ENCODE results near the gene C4orf51. TPM values are rescaled to one million over a fixed set of nuclear protein-coding genes. Genes with fewer than 3 reads are reported as not detected.

The C4orf51 gene
- polyA plus RNA-seq, 1 of the 3 experiments (the other 2 are of a cell fraction), result not detected

GRCh38 chr4:145694929-145695328 is 15.0 kb downstream of the C4orf51 start:
- Histone ChIP-seq H3K79me2 (ENCODE audit: insufficient read depth) (no peaks in the 10 kb centered on the region), H3K4me1 (ENCODE audit: control insufficient read depth in 1 of 2, insufficient read depth in 2 of 2, low read depth in 1 of 2, low read length in 1 of 2) (no peaks in the 10 kb centered on the region; a peak in 1 of 4 replicates), H3K4me3 (ENCODE audit: low read depth in 2 of 2, low read length in 1 of 2) (no peak overlapping the region), H3K9me3 (no peaks in the 10 kb centered on the region), H4K20me1 (ENCODE audit: insufficient read depth) (no peaks in the 10 kb centered on the region), H3K27ac (ENCODE audit: low read depth in 2 of 2, low read length in 1 of 2) (no peak overlapping the region), H3K4me2 (no peak overlapping the region), H3F3A (replicated peaks; ENCODE audit: insufficient read depth) (no peaks in the 10 kb centered on the region), H3K27me3 (ENCODE audit: insufficient read depth) (no peaks in the 10 kb centered on the region), H3K9ac (no peak overlapping the region), H2AFZ (ENCODE audit: low read depth) (no peak overlapping the region), H3K36me3 (replicated peaks in 1 of 2; ENCODE audit: control insufficient read depth in 1 of 2, insufficient read depth in 2 of 2, low read length in 1 of 2) (no peaks in the 10 kb centered on the region), H3K9me2 (no peaks in the 10 kb centered on the region)
- ChIA-PET CTCF (interaction anchor here (1.3 kb wide), 1 partner anchor 14 kb away, joined by 4 read pairs; no protein-coding TSS in a partner anchor), POLR2A (no interaction called here)
- 55% methylated on average over 2 of the region's 2 CpGs for WGBS (ENCODE audit: low lambda C conversion rate)
- no peak for DNase-seq
- no peak for TF ChIP-seq JUND (IDR thresholded peaks at IDR 0.05)
- no peak for TF ChIP-seq SIN3A (IDR thresholded peaks at IDR 0.05; ENCODE audit: borderline replicate concordance, low read depth, low read length)
- no peak for TF ChIP-seq TCF12 (IDR thresholded peaks at IDR 0.05)
- no peak for TF ChIP-seq USF2 (IDR thresholded peaks at IDR 0.05; ENCODE audit: borderline replicate concordance, low read depth, low read length)
- no peak for TF ChIP-seq CTCF (IDR thresholded peaks at IDR 0.05)
- TF ChIP-seq CHD2 (IDR thresholded peaks at IDR 0.05; ENCODE audit: low read length, partially characterized antibody), result no peak

GRCh38 chr4:145697332-145697731 is 17.4 kb downstream of the C4orf51 start:
- Histone ChIP-seq H2AFZ (ENCODE audit: low read depth) (no peak overlapping the region), H3K36me3 (replicated peaks in 1 of 2; ENCODE audit: control insufficient read depth in 1 of 2, insufficient read depth in 2 of 2, low read length in 1 of 2) (no peaks in the 10 kb centered on the region), H4K20me1 (ENCODE audit: insufficient read depth) (no peaks in the 10 kb centered on the region), H3K9me2 (no peaks in the 10 kb centered on the region), H3K27me3 (ENCODE audit: insufficient read depth) (no peaks in the 10 kb centered on the region), H3K27ac (ENCODE audit: low read depth in 2 of 2, low read length in 1 of 2) (no peak overlapping the region), H3F3A (replicated peaks; ENCODE audit: insufficient read depth) (no peaks in the 10 kb centered on the region), H3K79me2 (ENCODE audit: insufficient read depth) (no peaks in the 10 kb centered on the region), H3K9ac (no peak overlapping the region), H3K9me3 (no peaks in the 10 kb centered on the region), H3K4me3 (ENCODE audit: low read depth in 2 of 2, low read length in 1 of 2) (no peak overlapping the region), H3K4me1 (ENCODE audit: control insufficient read depth in 1 of 2, insufficient read depth in 2 of 2, low read depth in 1 of 2, low read length in 1 of 2) (no peaks in the 10 kb centered on the region; a peak in 1 of 4 replicates), H3K4me2 (no peak overlapping the region)
- ChIA-PET CTCF (no interaction called here), POLR2A (no interaction called here)
- WGBS (ENCODE audit: low lambda C conversion rate), result 82% methylated on average over 2 of the region's 2 CpGs
- DNase-seq, result no peak
- TF ChIP-seq POLR2AphosphoS5 (IDR thresholded peaks at IDR 0.05; ENCODE audit: low read depth, low read length) (no peak), NRF1 (IDR thresholded peaks at IDR 0.05; ENCODE audit: low read depth, low read length) (no peak), IRF3 (IDR thresholded peaks at IDR 0.05; ENCODE audit: low read depth, low read length) (no peak), RFX5 (IDR thresholded peaks at IDR 0.05; ENCODE audit: low read length) (no peak), USF2 (IDR thresholded peaks at IDR 0.05; ENCODE audit: borderline replicate concordance, low read depth, low read length) (no peak), MAX (IDR thresholded peaks at IDR 0.05; ENCODE audit: low read depth) (no peak), FOSL2 (IDR thresholded peaks at IDR 0.05; ENCODE audit: borderline replicate concordance, low read depth) (no peak), MEF2A (IDR thresholded peaks at IDR 0.05; ENCODE audit: borderline replicate concordance, low read depth) (no peak), FOXM1 (IDR thresholded peaks at IDR 0.05; ENCODE audit: low read depth) (no peak), SMC3 (IDR thresholded peaks at IDR 0.05; ENCODE audit: low read depth, low read length) (no peak), ZBTB33 (IDR thresholded peaks at IDR 0.05; ENCODE audit: borderline replicate concordance, low read depth) (no peak), JUND (IDR thresholded peaks at IDR 0.05) (no peak), YY1 (IDR thresholded peaks at IDR 0.05; ENCODE audit: low read depth) (no peak)
